SK-MEL-5 (cell line): ENCODE data around the gene CCDC85C. TPM values are rescaled to one million over a fixed set of nuclear protein-coding genes. Genes with fewer than 3 reads are reported as not detected.

Experiments
- DNase-seq: peaks from one replicate; pipeline ENCODE4 v3.0.0-alpha.2; 2016; ENCODE audit warnings: low read depth, low spot score
- in situ Hi-C: cut with HindIII; loops from 2 replicates; pipeline ENCODE4 v1.10.0; 2016; ENCODE audit warnings: low sequenced_read_pairs, high pct_unique_total_duplicates, low pct_unique_long_range_greater_than_20kb
- small RNA-seq, 2 experiments: library from RNA; depleted of rRNA; stranded (forward); fragments of <200 nt; gene quantifications; one replicate each; pipeline ENCODE3, GENCODE V24; 2014
- total RNA-seq: library from RNA; depleted of rRNA; stranded (reverse); fragments of >200 nt; shearing (Covaris generic); gene quantifications from 2 replicates; pipeline ENCODE4 v1.2.3, GENCODE V29; 2014; rRNA removed

Gene CCDC85C
- total RNA-seq, 1 experiment from 2014 or later = 10.8 TPM

- in situ Hi-C loops = no loop called here
- no peak for DNase-seq
These were observed 135.0 kb downstream of the CCDC85C start for GRCh38 chr14:99468836-99469592.

GRCh38 chr14:99468081-99468480, 135.9 kb downstream of the CCDC85C start:
- in situ Hi-C loops = no loop called here
- DNase-seq = no peak

- in situ Hi-C loops = no loop called here
- DNase-seq = no peak
These were observed 136.5 kb downstream of the CCDC85C start for GRCh38 chr14:99467336-99468078.

DNA sequence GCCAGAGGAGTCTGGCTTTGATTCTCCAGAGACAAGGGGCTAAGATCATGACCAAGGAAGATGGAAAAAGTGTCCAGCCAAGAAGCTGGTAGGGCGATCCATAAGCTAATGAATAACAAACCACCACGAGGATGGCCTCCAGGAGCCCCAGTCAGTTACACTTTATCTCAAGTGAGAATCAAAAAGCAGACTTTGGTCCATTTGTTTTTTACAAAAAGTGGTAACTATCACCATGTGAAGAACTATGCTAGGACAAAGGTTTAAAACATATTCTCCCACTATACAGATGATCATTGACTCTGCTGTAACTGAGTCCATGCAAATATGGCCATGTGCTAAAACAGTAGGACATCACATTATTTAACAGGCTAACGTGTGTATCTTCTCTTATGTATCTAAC, 137.2 kb downstream of the CCDC85C start:
- in situ Hi-C loops = no loop called here
- no peak for DNase-seq

DNA sequence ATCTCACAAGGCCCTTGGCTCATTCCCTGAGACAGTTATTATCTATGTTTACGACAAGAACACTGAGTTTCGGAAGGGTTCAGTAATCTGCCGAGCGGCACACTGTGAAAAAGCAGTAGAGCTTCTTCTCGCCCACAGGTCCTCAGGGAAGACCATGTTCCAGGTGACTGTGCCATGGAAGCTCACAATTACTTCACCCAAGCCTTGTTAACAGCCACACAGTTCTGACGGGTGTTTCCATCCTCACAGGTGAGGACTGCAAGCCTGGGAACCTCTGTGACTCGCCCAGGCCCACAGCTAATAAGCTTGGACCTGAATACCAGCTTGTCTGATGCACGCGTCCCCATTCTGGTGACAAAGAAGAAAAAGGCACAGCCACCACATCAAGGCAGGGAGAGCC, 138.7 kb downstream of the CCDC85C start:
- DNase-seq = no peak
- in situ Hi-C loops = no loop called here

DNA sequence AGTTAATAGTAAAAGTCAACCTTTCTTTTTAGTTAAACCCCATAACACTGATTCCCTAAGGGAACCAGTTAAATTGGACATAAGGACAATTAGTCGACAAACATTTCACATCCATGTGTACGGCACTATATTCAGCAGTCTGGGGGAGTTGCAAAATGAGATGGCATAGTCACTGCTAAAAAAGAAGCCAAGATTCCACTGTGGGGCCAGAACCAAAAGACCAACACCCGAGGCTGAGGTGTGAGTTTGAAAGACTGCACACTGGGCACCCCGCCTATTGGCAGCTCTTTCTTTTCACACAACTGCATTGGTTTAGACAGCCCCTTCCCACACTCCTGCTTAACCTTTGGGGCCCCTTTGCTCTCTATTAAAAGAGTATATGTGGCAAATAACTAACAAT, 140.0 kb downstream of the CCDC85C start:
- DNase-seq = no peak
- in situ Hi-C loops = no loop called here

- in situ Hi-C loops = no loop called here
- DNase-seq = no peak
These were observed 141.8 kb downstream of the CCDC85C start for GRCh38 chr14:99462210-99462609.

GRCh38 chr14:99461411-99462085, 142.5 kb downstream of the CCDC85C start:
- in situ Hi-C loops = no loop called here
- no peak for DNase-seq

GRCh38 chr14:99460793-99461192, 143.2 kb downstream of the CCDC85C start:
- in situ Hi-C loops = no loop called here
- no peak for DNase-seq

- in situ Hi-C loops = no loop called here
- no peak for DNase-seq
These were observed 144.4 kb downstream of the CCDC85C start for GRCh38 chr14:99459481-99460100.

- in situ Hi-C loops = no loop called here
These were observed 149.8 kb downstream of the CCDC85C start for GRCh38 chr14:99454246-99454645.

DNA sequence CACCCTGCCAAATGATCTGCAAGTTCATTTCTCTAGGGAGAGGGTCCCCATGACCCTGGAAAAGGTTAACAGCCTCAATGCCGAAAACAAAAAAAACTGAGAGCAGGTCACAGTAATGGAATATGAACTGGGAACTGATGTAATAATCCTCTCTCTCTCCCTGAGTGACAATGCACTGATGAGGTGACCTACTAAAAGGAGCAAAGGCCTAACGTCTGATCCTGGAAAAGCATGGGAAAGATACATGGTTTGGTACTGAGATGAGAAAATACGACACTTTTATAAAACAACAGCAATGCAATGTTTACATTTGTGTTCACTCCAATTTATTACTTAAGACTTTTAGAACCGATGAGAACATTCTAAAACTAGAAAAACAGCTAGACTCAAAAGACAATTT, 151.0 kb downstream of the CCDC85C start:
- in situ Hi-C loops = no loop called here
- no peak for DNase-seq

More at GRCh38 chr14:99454246-99454645, 149.8 kb downstream of the CCDC85C start:
- no peak for DNase-seq

GRCh38 chr14:99451234-99451633, 152.8 kb downstream of the CCDC85C start:
- no peak for DNase-seq
- in situ Hi-C loops = no loop called here

GRCh38 chr14:99450266-99450665, 153.7 kb downstream of the CCDC85C start:
- in situ Hi-C loops = no loop called here
- no peak for DNase-seq

Small RNA genes within 50 kb of the gene (small RNA-seq; reads per million reads assigned to genes)
- 0 reads per million in 2 experiments for gene RF00019

Other genes with a start within 250 kb of the CCDC85C start
- 47.8 and 48.4 TPM in 2 replicates for gene SETD3, start 123.3 kb downstream of the CCDC85C start, total RNA-seq
- 21.7 and 22.0 TPM in 2 replicates for gene CCNK, start 122.8 kb downstream of the CCDC85C start, total RNA-seq
- gene HHIPL1, start 40.9 kb upstream of the CCDC85C start, total RNA-seq = 0.03 and 0.16 TPM in 2 replicates
- not detected in 2 replicates for gene CYP46A1, start 80.1 kb upstream of the CCDC85C start, total RNA-seq
- 11.1 and 12.1 TPM in 2 replicates for gene EML1, start 189.2 kb upstream of the CCDC85C start, total RNA-seq